NOMO-1 treated with DMSO at 0.1 percent for 48 hours (cell line): ENCODE measurements around the gene MARVELD1.
"Not testable (repeated sequence)": the region's sequence is repeated elsewhere in the genome, so short reads cannot be mapped to it uniquely, and the experiment has no call there.

Experiments used
- DNase-seq: peaks from one replicate; lab custom pipeline; 2025; ENCODE audit not compliant: unreplicated experiment; lab: John Stamatoyannopoulos, UW

The MARVELD1 gene

GRCh38 chr10:97689559-97690020 lies 23.9 kb upstream of the MARVELD1 start:
- peak; percentile 4 for DNase-seq

GRCh38 chr10:97690133-97690532 lies 23.4 kb upstream of the MARVELD1 start:
- DNase-seq: no peak

GRCh38 chr10:97698072-97698655 lies 15.4 kb upstream of the MARVELD1 start:
- not testable (repeated sequence) for DNase-seq

- peak; percentile 78 for DNase-seq
These were observed 12.0 kb upstream of the MARVELD1 start for GRCh38 chr10:97701438-97702069.

GRCh38 chr10:97703398-97704067 lies 10.0 kb upstream of the MARVELD1 start:
- no peak for DNase-seq

- no peak for DNase-seq
These were observed 9.2 kb upstream of the MARVELD1 start for GRCh38 chr10:97704341-97704740.

- DNase-seq: no peak
These were observed 8.4 kb upstream of the MARVELD1 start for GRCh38 chr10:97705006-97705670.

- no peak for DNase-seq
These were observed 6.2 kb upstream of the MARVELD1 start for GRCh38 chr10:97707134-97707861.

GRCh38 chr10:97708167-97708566 lies 5.4 kb upstream of the MARVELD1 start:
- no peak for DNase-seq

- peak; percentile 27 for DNase-seq
These were observed 4.3 kb upstream of the MARVELD1 start for GRCh38 chr10:97708976-97709946.

- DNase-seq: no peak
These were observed 1.6 kb upstream of the MARVELD1 start for GRCh38 chr10:97711640-97712572.

- peak; percentile 50 for DNase-seq
These were observed 383 bp downstream of the MARVELD1 start for GRCh38 chr10:97713826-97714400.

GRCh38 chr10:97714401-97715258 lies 1.1 kb downstream of the MARVELD1 start:
- DNase-seq: peak; percentile 70

- no peak for DNase-seq
These were observed 1.8 kb downstream of the MARVELD1 start for GRCh38 chr10:97715259-97715874.

GRCh38 chr10:97717627-97718026 lies 4.1 kb downstream of the MARVELD1 start:
- no peak for DNase-seq

- DNase-seq: no peak
These were observed 4.6 kb downstream of the MARVELD1 start for GRCh38 chr10:97718178-97718577.

GRCh38 chr10:97718659-97719142 lies 5.2 kb downstream of the MARVELD1 start:
- no peak for DNase-seq
